SK-N-SH (cell line): ENCODE data around the gene SNTG2. TPM values are rescaled to one million over a fixed set of nuclear protein-coding genes. Genes with fewer than 3 reads are reported as not detected.

Source experiments
- CTCF ChIA-PET: fragments of 300-600, 350-600 bp; formaldehyde crosslinking; extraction: SDS; loops from one replicate; lab custom pipeline; 2021; lab: Yijun Ruan, JAX
- POLR2A ChIA-PET: fragments of 350-600 bp; sonication (Branson Sonifier 250); formaldehyde crosslinking; extraction: SDS; loops from one replicate; lab custom pipeline; 2020; ENCODE audit warnings: antibody characterized with exemption, inconsistent platforms; lab: Yijun Ruan, JAX
- DNase-seq: peaks from one replicate; pipeline ENCODE4 v3.0.0; 2012
- H2AFZ ChIP-seq: fragments of 200-600 bp; sonication (generic); 2 replicates; pipeline ENCODE4 v1.8.1; 2016; ENCODE audit warnings: antibody characterized with exemption, mild to moderate bottlenecking, low read depth
- H3F3A ChIP-seq: fragments of 200-600 bp; sonication (generic); replicated peaks from 2 replicates; pipeline ENCODE3; 2016; ENCODE audit warnings: antibody characterized with exemption, mild to moderate bottlenecking; ENCODE audit not compliant: insufficient read depth
- H3K27ac ChIP-seq, 2 experiments: fragments of 200-500 bp in 1 of 2; fragments of 200-600 bp in 1 of 2; sonication (Bioruptor generic) in 1 of 2; sonication (generic), shearing (Covaris generic) in 1 of 2; 2 replicates each; pipeline versions ENCODE4 v1.5.1 to v1.6.1; 2014 to 2016; ENCODE audit warnings: low read depth in 2 of 2, inconsistent platforms in 1 of 2, low read length in 1 of 2, mild to moderate bottlenecking in 1 of 2, mixed read lengths in 1 of 2
- H3K27me3 ChIP-seq: fragments of 200-600 bp; sonication (generic), shearing (Covaris generic); 2 replicates; pipeline ENCODE4 v1.6.1; 2016; ENCODE audit warnings: mixed run types; ENCODE audit not compliant: insufficient read depth
- H3K36me3 ChIP-seq, 2 experiments: fragments of 200-500 bp in 1 of 2; fragments of 200-600 bp in 1 of 2; sonication (Bioruptor generic) in 1 of 2; sonication (generic) in 1 of 2; replicated peaks in 1 of 2; 2 replicates each; pipeline versions ENCODE3 to v1.5.1; 2014 to 2016; ENCODE audit warnings: low read length in 1 of 2, mild to moderate bottlenecking in 1 of 2; ENCODE audit not compliant: insufficient read depth in 2 of 2, control insufficient read depth in 1 of 2
- H3K4me1 ChIP-seq, 2 experiments: fragments of 200-500 bp in 1 of 2; fragments of 200-600 bp in 1 of 2; sonication (Bioruptor generic) in 1 of 2; sonication (generic), shearing (Covaris generic) in 1 of 2; 2 replicates each; pipeline versions ENCODE4 v1.5.1 to v1.6.1; 2014 to 2016; ENCODE audit warnings: low read depth in 1 of 2, low read length in 1 of 2, mixed run types in 1 of 2; ENCODE audit not compliant: insufficient read depth in 2 of 2, control insufficient read depth in 1 of 2
- H3K4me2 ChIP-seq: fragments of 200-600 bp; sonication (generic), shearing (Covaris generic); 2 replicates; pipeline ENCODE4 v1.6.1; 2017; ENCODE audit warnings: mixed run types
- H3K4me3 ChIP-seq, 2 experiments: fragments of 200-500 bp in 1 of 2; fragments of 200-600 bp in 1 of 2; sonication (Bioruptor generic) in 1 of 2; sonication (generic), shearing (Covaris generic) in 1 of 2; 2 replicates each; pipeline versions ENCODE4 v1.5.1 to v1.8.1; 2014 to 2016; ENCODE audit warnings: low read depth in 2 of 2, inconsistent platforms in 1 of 2, low read length in 1 of 2, mild to moderate bottlenecking in 1 of 2, mixed read lengths in 1 of 2, moderate library complexity in 1 of 2
- H3K79me2 ChIP-seq: fragments of 200-600 bp; sonication (generic); 2 replicates; pipeline ENCODE4 v1.8.1; 2017; ENCODE audit warnings: mild to moderate bottlenecking; ENCODE audit not compliant: insufficient read depth
- H3K9ac ChIP-seq: fragments of 200-600 bp; sonication (generic); 2 replicates; pipeline ENCODE4 v1.6.1; 2017; ENCODE audit warnings: mixed run types
- H3K9me2 ChIP-seq: fragments of 200-600 bp; sonication (generic); 2 replicates; pipeline ENCODE4 v1.6.1; 2017; ENCODE audit warnings: mixed run types
- H3K9me3 ChIP-seq: fragments of 200-600 bp; sonication (generic); 2 replicates; pipeline ENCODE4 v1.6.1; 2017; ENCODE audit warnings: mixed run types, mild to moderate bottlenecking, moderate library complexity
- H4K20me1 ChIP-seq: fragments of 200-600 bp; sonication (generic); 2 replicates; pipeline ENCODE4 v1.6.1; 2017; ENCODE audit warnings: mild to moderate bottlenecking, mixed run types; ENCODE audit not compliant: insufficient read depth
- CHD2 ChIP-seq: fragments of 150-350 bp; IDR thresholded peaks from 2 replicates; pipeline ENCODE4 v1.6.1; 2018; ENCODE audit warnings: low read length; ENCODE audit not compliant: partially characterized antibody
- EZH2phosphoT487 ChIP-seq: fragments of 200-600 bp; sonication (generic); IDR thresholded peaks from 2 replicates; pipeline ENCODE4 v1.6.1; 2017; ENCODE audit warnings: low read depth, mixed run types, mild to moderate bottlenecking, antibody characterized with exemption, moderate library complexity, borderline replicate concordance
- GATA2 ChIP-seq: sonication (generic); formaldehyde crosslinking; IDR thresholded peaks from 2 replicates; pipeline ENCODE4 v1.5.0; 2020; ENCODE audit warnings: mild to moderate bottlenecking, missing genetic modification reagents
- JUND ChIP-seq: IDR thresholded peaks from 2 replicates; pipeline ENCODE4 v1.4.0; 2012
- MEF2A ChIP-seq: IDR thresholded peaks from 2 replicates; pipeline ENCODE4 v1.4.0; 2012; ENCODE audit warnings: low read depth, borderline replicate concordance
- MXI1 ChIP-seq: IDR thresholded peaks from 2 replicates; pipeline ENCODE4 v1.6.1; 2012; ENCODE audit warnings: mild to moderate bottlenecking, low read depth, low read length, improper control_type of control experiment
- NFIC ChIP-seq: IDR thresholded peaks from 2 replicates; pipeline ENCODE4 v1.4.0; 2012; ENCODE audit warnings: borderline replicate concordance
- POLR2AphosphoS5 ChIP-seq: IDR thresholded peaks from 2 replicates; pipeline ENCODE4 v1.6.1; 2012; ENCODE audit warnings: low read depth, low read length
- RCOR1 ChIP-seq: fragments of 150-350 bp; IDR thresholded peaks from 2 replicates; pipeline ENCODE4 v1.6.1; 2017; ENCODE audit warnings: antibody characterized with exemption, low read length
- RXRA ChIP-seq: IDR thresholded peaks from 2 replicates; pipeline ENCODE4 v1.4.0; 2012; ENCODE audit warnings: low read depth, mild to moderate bottlenecking, borderline replicate concordance
- TEAD4 ChIP-seq: IDR thresholded peaks from 2 replicates; pipeline ENCODE4 v1.4.0; 2012; ENCODE audit warnings: mild to moderate bottlenecking, borderline replicate concordance; ENCODE audit not compliant: insufficient read depth
- WGBS: methylation state at CpG from one replicate; pipeline ENCODE4 v1.1.6; 2017; ENCODE audit warnings: low lambda C conversion rate; 5-methylcytosine and 5-hydroxymethylcytosine counted together
- polyA plus RNA-seq, 3 experiments: library from polyadenylated mRNA; depleted of rRNA; stranded (reverse); fragments of >200 nt; gene quantifications; 2 replicates each; pipeline ENCODE4 v1.2.3, GENCODE V29; 2012
- TF ChIP-seq, protein P1 (sequence below): IDR thresholded peaks from 2 replicates; pipeline ENCODE4 v1.4.0; 2012; ENCODE audit warnings: low read depth, borderline replicate concordance
- TF ChIP-seq, protein P2 (sequence below): IDR thresholded peaks from 2 replicates; pipeline ENCODE4 v1.4.0; 2012; ENCODE audit warnings: low read depth

The SNTG2 gene
- polyA plus RNA-seq, 1 of the 3 experiments (the other 2 are of a cell fraction) = not detected

DNA sequence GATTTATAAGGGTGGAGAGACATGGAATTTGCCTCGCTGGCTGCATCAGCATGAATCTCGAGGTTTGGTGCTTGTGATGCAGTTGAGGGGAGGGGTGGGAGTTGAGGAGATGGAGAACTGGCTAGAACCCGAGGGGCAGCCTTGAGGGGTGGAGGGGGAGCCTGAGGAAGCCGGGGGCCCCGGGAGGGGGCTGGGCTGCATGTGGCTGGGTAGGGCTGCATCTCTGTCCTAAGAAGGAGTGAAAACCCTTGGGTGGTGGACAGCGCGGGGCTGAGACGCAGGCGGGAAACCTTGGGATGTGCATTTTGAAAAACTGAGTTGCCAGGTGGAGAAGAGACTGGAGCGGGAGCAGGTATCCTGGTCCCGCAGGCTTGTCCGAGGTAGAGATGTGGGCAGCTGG is 64.2 kb downstream of the SNTG2 start:
- CTCF ChIA-PET = no interaction called here
- H3K79me2 ChIP-seq = no peaks in the 10 kb centered on the region
- no peaks in the 10 kb centered on the region for H3K27me3 ChIP-seq
- no peak overlapping the region for H3K27ac ChIP-seq
- POLR2A ChIA-PET = no interaction called here
- peaks cover 0 to 24% of the 10 kb centered on the region in 2 experiments; a peak in 2 of 4 replicates for H3K4me1 ChIP-seq
- H4K20me1 ChIP-seq = no peaks in the 10 kb centered on the region
- H3K9me2 ChIP-seq = no peaks in the 10 kb centered on the region
- no peak for DNase-seq
- 45% methylated on average over 12 of the region's 12 CpGs for WGBS
- no peaks in the 10 kb centered on the region for H3F3A ChIP-seq
- no peak overlapping the region for H2AFZ ChIP-seq
- TF ChIP-seq TEAD4 (no peak), EZH2phosphoT487 (no peak), POLR2AphosphoS5 (no peak), RCOR1 (no peak), MEF2A (no peak), NFIC (no peak), RXRA (no peak), JUND (no peak), CHD2 (no peak)
- TF ChIP-seq, protein P1, sequence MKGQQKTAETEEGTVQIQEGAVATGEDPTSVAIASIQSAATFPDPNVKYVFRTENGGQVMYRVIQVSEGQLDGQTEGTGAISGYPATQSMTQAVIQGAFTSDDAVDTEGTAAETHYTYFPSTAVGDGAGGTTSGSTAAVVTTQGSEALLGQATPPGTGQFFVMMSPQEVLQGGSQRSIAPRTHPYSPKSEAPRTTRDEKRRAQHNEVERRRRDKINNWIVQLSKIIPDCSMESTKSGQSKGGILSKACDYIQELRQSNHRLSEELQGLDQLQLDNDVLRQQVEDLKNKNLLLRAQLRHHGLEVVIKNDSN = no peak
- TF ChIP-seq, all 33 proteins: peak for 0
- Histone ChIP-seq H3K36me3 (no peaks in the 10 kb centered on the region), H3K9ac (no peak overlapping the region), H3K4me2 (no peak overlapping the region), H3K9me3 (no peaks in the 10 kb centered on the region), H3K4me3 (no peak overlapping the region)

DNA sequence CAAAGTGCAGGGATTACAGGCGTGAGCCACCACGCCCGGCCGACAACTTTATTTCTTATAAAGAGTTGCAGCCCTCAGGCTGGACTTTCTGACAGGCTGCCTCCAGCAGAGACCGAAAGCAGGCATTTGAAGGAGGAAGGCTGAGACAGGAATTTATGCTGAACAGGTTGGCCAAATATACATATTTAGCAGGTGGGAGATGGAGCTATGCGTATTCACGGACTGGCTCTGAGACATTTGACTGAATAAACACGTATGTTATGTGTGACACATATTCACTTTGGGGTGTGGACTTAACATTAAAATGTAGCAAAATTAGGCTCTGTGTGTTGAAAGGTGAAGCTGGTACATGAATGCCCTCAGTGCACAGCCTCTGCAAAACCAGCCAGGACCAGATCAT is 65.9 kb downstream of the SNTG2 start:
- peaks cover 0 to 10% of the 10 kb centered on the region in 2 experiments; a peak in 1 of 4 replicates for H3K4me1 ChIP-seq
- H3K9ac ChIP-seq = no peak overlapping the region
- no peaks in the 10 kb centered on the region for H3K9me2 ChIP-seq
- H3F3A ChIP-seq = no peaks in the 10 kb centered on the region
- no peak for DNase-seq
- CTCF ChIA-PET = interaction anchor here (1.0 to 1.9 kb wide), 3 partner anchors 10 to 62 kb away, joined by 3 to 6 read pairs (median 3); no protein-coding TSS in a partner anchor
- 32% methylated on average over 8 of the region's 8 CpGs for WGBS
- no peaks in the 10 kb centered on the region for H3K36me3 ChIP-seq
- no peak overlapping the region for H3K4me2 ChIP-seq
- no peak overlapping the region for H3K4me3 ChIP-seq
- no peak overlapping the region for H3K27ac ChIP-seq
- POLR2A ChIA-PET = no interaction called here
- TF ChIP-seq GATA2 = no peak
- TF ChIP-seq, protein P2, sequence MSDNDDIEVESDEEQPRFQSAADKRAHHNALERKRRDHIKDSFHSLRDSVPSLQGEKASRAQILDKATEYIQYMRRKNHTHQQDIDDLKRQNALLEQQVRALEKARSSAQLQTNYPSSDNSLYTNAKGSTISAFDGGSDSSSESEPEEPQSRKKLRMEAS = no peak
- H4K20me1 ChIP-seq = no peaks in the 10 kb centered on the region
- H3K9me3 ChIP-seq = no peaks in the 10 kb centered on the region
- no peak overlapping the region for H2AFZ ChIP-seq
- no peaks in the 10 kb centered on the region for H3K27me3 ChIP-seq
- H3K79me2 ChIP-seq = no peaks in the 10 kb centered on the region

DNA sequence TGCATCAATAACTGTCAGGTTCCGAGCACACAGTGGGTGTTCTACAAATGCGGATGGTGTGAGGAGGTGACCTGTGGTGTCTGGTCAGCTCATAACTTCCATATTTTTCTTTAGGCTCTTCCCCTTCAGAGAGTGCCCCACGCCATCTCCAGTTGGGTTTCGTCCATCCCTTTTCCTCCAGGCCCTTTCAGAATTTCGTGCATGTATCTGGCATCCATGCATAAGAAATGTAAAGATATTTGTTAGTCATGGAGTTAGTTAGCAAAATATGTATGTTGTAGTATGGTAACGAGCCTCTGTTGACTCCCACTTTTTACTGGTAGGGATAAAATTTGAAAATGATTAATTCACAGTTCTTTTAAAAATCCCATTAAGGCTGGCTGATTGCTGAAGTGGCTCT is 67.2 kb downstream of the SNTG2 start:
- no peak for TF ChIP-seq MXI1
- ChIA-PET POLR2A (no interaction called here), CTCF (interaction anchor here (0.9 to 1.9 kb wide), 4 partner anchors 9 to 533 kb away, joined by 3 to 6 read pairs (median 4); no protein-coding TSS in a partner anchor)

More for the DNA sequence above, 67.2 kb downstream of the SNTG2 start:
- no peak overlapping the region for H3K4me3 ChIP-seq
- WGBS = 26% methylated on average over 6 of the region's 6 CpGs
- H3K9me2 ChIP-seq = no peaks in the 10 kb centered on the region
- no peak overlapping the region for H3K9ac ChIP-seq
- H3K27me3 ChIP-seq = no peaks in the 10 kb centered on the region
- H3K9me3 ChIP-seq = no peaks in the 10 kb centered on the region
- no peak overlapping the region for H2AFZ ChIP-seq
- H4K20me1 ChIP-seq = no peaks in the 10 kb centered on the region
- no peak for DNase-seq
- no peaks in the 10 kb centered on the region for H3K79me2 ChIP-seq
- H3K4me2 ChIP-seq = no peak overlapping the region
- no peaks in the 10 kb centered on the region for H3F3A ChIP-seq
- no peak overlapping the region for H3K27ac ChIP-seq
- no peaks in the 10 kb centered on the region for H3K36me3 ChIP-seq
- peaks cover 0 to 10% of the 10 kb centered on the region in 2 experiments; a peak in 1 of 4 replicates for H3K4me1 ChIP-seq
